Stimulated activated naive CD8-positive, alpha-beta T cell treated with anti-CD3 and anti-CD28 coated beads, Interleukin-15, Interleukin-2, amounts not matched to agents 100 ng/mL and 50 ng/mL, for 24 hours (primary cell): Measurements from ENCODE around the gene BRD9.

ENCODE experiments used
- H3K27ac Mint-ChIP-seq: one replicate; pipeline ENCODE4 v1.8.0; 2021; ENCODE audit warnings: mild to moderate bottlenecking, mixed read lengths
- H3K27me3 Mint-ChIP-seq: one replicate; pipeline ENCODE4 v1.8.0; 2021; ENCODE audit warnings: mixed read lengths
- H3K36me3 Mint-ChIP-seq: one replicate; pipeline ENCODE4 v1.8.0; 2021; ENCODE audit warnings: low read depth, mixed read lengths
- H3K4me1 Mint-ChIP-seq: one replicate; pipeline ENCODE4 v1.8.0; 2021; ENCODE audit warnings: low read depth, mixed read lengths
- H3K4me3 Mint-ChIP-seq: one replicate; pipeline ENCODE4 v1.8.0; 2021; ENCODE audit warnings: mild to moderate bottlenecking, mixed read lengths
- H3K9me3 Mint-ChIP-seq: one replicate; pipeline ENCODE4 v1.8.0; 2021; ENCODE audit warnings: mixed read lengths

BRD9 gene

GRCh38 chr5:819078-819477, 73.5 kb downstream of the BRD9 start:
- Mint-ChIP-seq H3K9me3 (peaks cover 5% of the 10 kb centered on the region), H3K27ac (no peak overlapping the region), H3K27me3 (peaks cover 13% of the 10 kb centered on the region), H3K36me3 (peaks cover 8% of the 10 kb centered on the region), H3K4me3 (no peak overlapping the region), H3K4me1 (no peaks in the 10 kb centered on the region)

DNA sequence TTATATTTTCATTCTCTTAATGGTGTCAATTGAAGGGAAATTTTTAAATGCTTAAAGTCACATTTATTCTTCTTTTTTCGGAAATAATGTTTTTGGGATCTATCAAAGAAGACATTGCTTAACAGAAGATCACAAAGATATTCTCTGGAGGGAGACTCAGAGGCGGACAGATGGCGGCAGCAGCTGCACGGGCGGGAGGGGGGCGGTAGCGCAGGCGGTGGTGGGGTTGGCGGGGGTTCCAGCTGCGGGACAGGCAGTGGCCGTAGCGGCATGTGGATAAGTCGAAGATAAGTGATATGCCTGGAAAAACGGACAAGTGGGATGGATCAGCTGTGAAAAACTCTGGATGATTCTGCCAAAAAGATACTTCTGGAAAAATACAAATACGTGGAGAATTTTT, 76.4 kb downstream of the BRD9 start:
- Mint-ChIP-seq H3K36me3 (no peaks in the 10 kb centered on the region), H3K27ac (no peak overlapping the region), H3K9me3 (peaks cover 5% of the 10 kb centered on the region), H3K4me3 (no peak overlapping the region), H3K27me3 (peaks cover 21% of the 10 kb centered on the region), H3K4me1 (no peaks in the 10 kb centered on the region)

DNA sequence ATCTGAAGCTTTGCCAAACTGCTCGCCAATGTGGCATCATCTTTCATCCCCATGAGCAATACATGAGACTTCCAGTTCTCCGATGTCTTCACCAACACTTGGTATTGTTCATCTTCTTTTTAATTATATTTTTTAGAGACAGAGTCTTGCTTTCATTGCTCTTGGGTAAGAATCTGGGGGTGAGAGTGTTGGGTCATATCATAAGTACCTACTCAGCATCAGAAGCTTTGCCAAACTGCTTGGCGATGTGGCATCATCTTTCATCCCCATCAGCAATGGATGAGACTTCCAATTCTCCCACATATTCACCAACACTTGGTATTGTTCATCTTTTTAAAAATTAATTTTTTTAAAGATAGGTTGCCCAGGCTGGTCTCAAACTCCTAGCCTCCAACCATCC, 77.2 kb downstream of the BRD9 start:
- H3K27ac Mint-ChIP-seq = no peak overlapping the region
- no peak overlapping the region for H3K4me3 Mint-ChIP-seq
- peaks cover 5% of the 10 kb centered on the region for H3K9me3 Mint-ChIP-seq
- no peaks in the 10 kb centered on the region for H3K36me3 Mint-ChIP-seq
- peaks cover 21% of the 10 kb centered on the region for H3K27me3 Mint-ChIP-seq
- H3K4me1 Mint-ChIP-seq = no peaks in the 10 kb centered on the region
